ENCODE data around the gene TEAD3. TPM values are rescaled to one million over a fixed set of nuclear protein-coding genes. Genes with fewer than 3 reads are reported as not detected.

Gene TEAD3
- total RNA-seq, 2 experiments from 2014 or later: not detected

- CTCF ChIA-PET (ENCODE audit: unreplicated experiment): interaction anchor here (0.6 kb wide), 2 partner anchors 12 to 18 kb away, joined by 6 to 8 read pairs; no protein-coding TSS in a partner anchor
- Histone ChIP-seq H3K4me3 (ENCODE audit: low read depth, low read length, poor library complexity, severe bottlenecking) (no peak overlapping the region), H3K4me1 (ENCODE audit: insufficient read depth, low read length, poor library complexity, severe bottlenecking) (no peaks in the 10 kb centered on the region), H3K79me2 (ENCODE audit: insufficient read depth, low read depth, low read length) (no peaks in the 10 kb centered on the region), H3K36me3 (ENCODE audit: insufficient read depth, low read length) (no peaks in the 10 kb centered on the region), H3K4me2 (ENCODE audit: low read length) (no peak overlapping the region), H3K9me3 (ENCODE audit: low read length) (no peaks in the 10 kb centered on the region), H4K20me1 (ENCODE audit: insufficient read depth, low read length) (no peaks in the 10 kb centered on the region), H2AFZ (ENCODE audit: low read length) (no peak overlapping the region), H3K27ac (ENCODE audit: low read depth, low read length, poor library complexity, severe bottlenecking) (no peak overlapping the region), H3K9me2 (ENCODE audit: insufficient read depth, low read length) (no peaks in the 10 kb centered on the region)
- no peak for DNase-seq (ENCODE audit: low spot score)
- intact Hi-C loops (cut with micrococcal nuclease; ENCODE audit: unreplicated experiment): no loop called here
- no peak for TF ChIP-seq CTCF (conservative IDR thresholded peaks at IDR 0.05; ENCODE audit: low read length)
- TF ChIP-seq EZH2phosphoT487 (IDR thresholded peaks at IDR 0.05; ENCODE audit: borderline replicate concordance, low read depth, low read length): no peak
- no TSS peak for BruUV-seq (replicated peaks)
- POLR2A ChIA-PET: no interaction called here
Measured at GRCh38 chr6:35534407-35535170, 37.7 kb upstream of the TEAD3 start.

GRCh38 chr6:35533981-35534380, 37.1 kb upstream of the TEAD3 start:
- DNase-seq (ENCODE audit: low spot score): no peak
- no peaks in the 10 kb centered on the region for H3K36me3 ChIP-seq (ENCODE audit: insufficient read depth, low read length)
- no peak overlapping the region for H2AFZ ChIP-seq (ENCODE audit: low read length)
- BruUV-seq (replicated peaks): no TSS peak
- ChIA-PET POLR2A (no interaction called here), CTCF (ENCODE audit: unreplicated experiment) (no interaction called here)
- no peaks in the 10 kb centered on the region for H3K9me3 ChIP-seq (ENCODE audit: low read length)
- H3K4me3 ChIP-seq (ENCODE audit: low read depth, low read length, poor library complexity, severe bottlenecking): no peak overlapping the region
- H3K4me2 ChIP-seq (ENCODE audit: low read length): no peak overlapping the region
- H3K9me2 ChIP-seq (ENCODE audit: insufficient read depth, low read length): no peaks in the 10 kb centered on the region
- TF ChIP-seq CTCF (conservative IDR thresholded peaks at IDR 0.05; ENCODE audit: low read length) (no peak), EZH2phosphoT487 (IDR thresholded peaks at IDR 0.05; ENCODE audit: borderline replicate concordance, low read depth, low read length) (no peak)
- no peaks in the 10 kb centered on the region for H3K4me1 ChIP-seq (ENCODE audit: insufficient read depth, low read length, poor library complexity, severe bottlenecking)
- no peaks in the 10 kb centered on the region for H4K20me1 ChIP-seq (ENCODE audit: insufficient read depth, low read length)
- no peak overlapping the region for H3K27ac ChIP-seq (ENCODE audit: low read depth, low read length, poor library complexity, severe bottlenecking)
- intact Hi-C loops (cut with micrococcal nuclease; ENCODE audit: unreplicated experiment): no loop called here
- no peaks in the 10 kb centered on the region for H3K79me2 ChIP-seq (ENCODE audit: insufficient read depth, low read depth, low read length)

GRCh38 chr6:35532126-35532525, 35.2 kb upstream of the TEAD3 start:
- Histone ChIP-seq H3K9me3 (ENCODE audit: low read length) (no peaks in the 10 kb centered on the region), H3K36me3 (ENCODE audit: insufficient read depth, low read length) (no peaks in the 10 kb centered on the region), H3K4me2 (ENCODE audit: low read length) (no peak overlapping the region), H3K4me1 (ENCODE audit: insufficient read depth, low read length, poor library complexity, severe bottlenecking) (no peaks in the 10 kb centered on the region), H2AFZ (ENCODE audit: low read length) (no peak overlapping the region), H3K9me2 (ENCODE audit: insufficient read depth, low read length) (no peaks in the 10 kb centered on the region), H3K27ac (ENCODE audit: low read depth, low read length, poor library complexity, severe bottlenecking) (no peak overlapping the region), H3K4me3 (ENCODE audit: low read depth, low read length, poor library complexity, severe bottlenecking) (no peak overlapping the region), H3K79me2 (ENCODE audit: insufficient read depth, low read depth, low read length) (no peaks in the 10 kb centered on the region), H4K20me1 (ENCODE audit: insufficient read depth, low read length) (no peaks in the 10 kb centered on the region)
- intact Hi-C loops (cut with micrococcal nuclease; ENCODE audit: unreplicated experiment): no loop called here
- no TSS peak for BruUV-seq (replicated peaks)
- TF ChIP-seq EZH2phosphoT487 (IDR thresholded peaks at IDR 0.05; ENCODE audit: borderline replicate concordance, low read depth, low read length): no peak
- TF ChIP-seq CTCF (conservative IDR thresholded peaks at IDR 0.05; ENCODE audit: low read length): no peak
- POLR2A ChIA-PET: no interaction called here
- CTCF ChIA-PET (ENCODE audit: unreplicated experiment): no interaction called here
- no peak for DNase-seq (ENCODE audit: low spot score)
